Gastroesophageal sphincter (tissue), 3 donors: Measurements from ENCODE around the gene NUAK2.

Experiments
- CTCF ChIP-seq, 4 experiments: fragments of 200-600 bp in 2 of 4; fragments of 450-650 bp in 2 of 4; sonication (generic) in 1 of 4; IDR thresholded peaks; one replicate each; pipeline ENCODE4 v1.5.1; 2017 to 2019; ENCODE audit warnings: antibody characterized with exemption in 4 of 4, mild to moderate bottlenecking in 2 of 4, moderate library complexity in 2 of 4
- EP300 ChIP-seq: sonication (generic); formaldehyde crosslinking; IDR thresholded peaks from one replicate; pipeline ENCODE4 v1.6.1; 2017; ENCODE audit warnings: antibody characterized with exemption, mild to moderate bottlenecking
- POLR2A ChIP-seq, 2 donors: fragments of 450-650 bp; IDR thresholded peaks; one replicate each; pipeline ENCODE4 v1.6.1; 2017; ENCODE audit warnings: antibody characterized with exemption in 2 of 2, mild to moderate bottlenecking in 2 of 2, moderate library complexity in 1 of 2
- POLR2AphosphoS5 ChIP-seq: sonication (generic); formaldehyde crosslinking; IDR thresholded peaks from one replicate; pipeline ENCODE4 v1.6.1; 2017; ENCODE audit warnings: antibody characterized with exemption

GRCh38 chr1:205258719-205259118 is 62.8 kb downstream of the NUAK2 start:
- no peak for TF ChIP-seq CTCF (IDR thresholded peaks at IDR 0.05)
- no peak for TF ChIP-seq EP300
- no peak for TF ChIP-seq POLR2AphosphoS5
- TF ChIP-seq POLR2A (IDR thresholded peaks at IDR 0.05) = no peak
